HG03060 (cell line): ENCODE results near the gene FGGY.

Experiments
- ATAC-seq: cut with Tn5 transposase; IDR thresholded peaks from one replicate; pipeline ENCODE4 v1.9.1; 2021; ENCODE audit warnings: low read depth, moderate number of reproducible peaks; ENCODE audit not compliant: unreplicated experiment

FGGY gene

GRCh38 chr1:59409986-59410385 lies 113.1 kb downstream of the FGGY start:
- ATAC-seq = no peak

- no peak for ATAC-seq
Observed at GRCh38 chr1:59410457-59410856, 113.6 kb downstream of the FGGY start.

GRCh38 chr1:59411147-59411546 lies 114.3 kb downstream of the FGGY start:
- no peak for ATAC-seq

DNA sequence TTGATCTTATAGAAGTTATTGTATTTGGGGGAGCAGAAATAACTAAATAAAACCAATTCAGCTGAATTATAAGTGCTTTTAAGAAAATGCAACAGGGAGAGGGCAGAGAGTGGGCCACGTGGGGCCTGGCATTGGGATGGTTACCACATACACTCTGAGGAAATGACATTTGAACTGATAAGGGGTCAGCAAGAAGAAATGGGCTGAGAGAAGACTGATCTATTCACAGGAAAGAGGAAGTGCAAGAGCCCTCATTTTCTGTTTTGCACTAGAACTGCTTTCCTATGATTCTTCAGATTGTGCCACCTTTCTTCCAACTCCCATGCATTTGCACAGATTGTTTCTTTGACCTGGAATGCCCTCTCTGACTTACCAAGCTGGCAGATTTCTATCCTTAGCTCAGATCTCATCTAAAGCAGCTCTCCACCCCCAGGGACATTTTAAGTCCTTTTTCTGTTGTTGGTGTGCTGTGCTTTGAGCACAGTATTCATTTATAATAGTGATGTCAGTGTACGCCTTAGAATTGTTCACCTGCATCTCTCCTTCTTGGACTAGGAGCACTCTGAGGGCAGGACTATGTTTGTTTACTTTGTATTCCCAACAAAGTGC lies 115.9 kb downstream of the FGGY start:
- no peak for ATAC-seq

DNA sequence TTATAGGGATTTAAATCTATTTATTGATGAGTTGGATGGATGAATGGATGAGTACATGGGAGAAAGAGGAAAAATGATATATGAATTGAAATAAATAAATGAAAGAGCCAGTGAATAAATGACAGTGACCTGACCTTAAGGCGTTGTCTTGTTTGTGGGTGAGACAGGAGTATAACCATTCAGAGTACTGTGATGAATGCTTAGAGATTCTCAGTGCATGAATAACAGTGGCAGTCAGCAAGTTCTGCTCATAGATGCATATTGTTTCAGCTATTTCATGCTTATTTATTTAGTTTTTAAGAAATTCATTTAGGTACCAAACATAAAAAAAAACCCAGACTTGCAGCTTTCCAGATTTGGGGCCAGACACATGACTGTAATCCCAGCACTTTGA lies 116.4 kb downstream of the FGGY start:
- ATAC-seq = no peak

GRCh38 chr1:59414406-59415133 lies 117.7 kb downstream of the FGGY start:
- ATAC-seq = no peak

- no peak for ATAC-seq
Observed at GRCh38 chr1:59415286-59415850, 118.5 kb downstream of the FGGY start.

DNA sequence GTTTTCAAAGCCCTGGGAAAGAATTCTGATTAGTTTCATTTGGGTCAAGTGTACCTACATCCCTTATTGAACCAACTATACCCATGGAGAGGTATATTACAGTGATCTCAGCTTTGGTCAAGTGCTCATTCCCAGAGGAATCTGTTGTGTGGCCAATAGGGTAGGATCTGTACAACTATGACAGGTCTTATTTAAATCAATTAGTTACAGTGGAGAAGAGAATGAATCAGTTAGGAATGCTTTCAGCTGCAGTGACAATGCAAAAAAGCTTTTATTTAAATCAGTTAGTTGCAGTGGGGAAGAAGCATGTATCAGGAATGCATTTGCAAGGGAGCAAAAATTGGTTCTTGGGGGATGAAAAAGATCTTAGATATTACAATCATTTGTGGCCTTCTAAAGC lies 119.0 kb downstream of the FGGY start:
- ATAC-seq = no peak

DNA sequence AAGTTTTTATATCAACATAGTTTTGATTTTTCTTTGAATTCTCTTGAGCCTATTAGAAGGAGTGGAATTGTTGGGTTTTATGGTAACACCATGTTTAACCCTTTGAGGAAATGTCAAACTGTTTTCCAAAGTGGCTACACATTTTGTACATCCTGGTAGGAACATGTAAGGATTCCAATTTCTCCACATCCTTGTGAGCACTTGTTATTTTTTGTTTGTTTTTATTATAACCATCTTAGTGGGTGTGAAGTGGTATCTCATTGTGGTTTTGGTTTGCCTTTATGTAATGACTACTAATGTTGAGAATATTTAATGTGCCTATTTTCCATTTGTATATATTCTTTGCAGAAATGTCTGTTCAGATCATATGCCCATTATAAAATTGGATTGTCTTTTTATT lies 120.5 kb downstream of the FGGY start:
- no peak for ATAC-seq

GRCh38 chr1:59418363-59419144 lies 121.7 kb downstream of the FGGY start:
- no peak for ATAC-seq

GRCh38 chr1:59419361-59420140 lies 122.7 kb downstream of the FGGY start:
- ATAC-seq = no peak

GRCh38 chr1:59421232-59421920 lies 124.5 kb downstream of the FGGY start:
- no peak for ATAC-seq

DNA sequence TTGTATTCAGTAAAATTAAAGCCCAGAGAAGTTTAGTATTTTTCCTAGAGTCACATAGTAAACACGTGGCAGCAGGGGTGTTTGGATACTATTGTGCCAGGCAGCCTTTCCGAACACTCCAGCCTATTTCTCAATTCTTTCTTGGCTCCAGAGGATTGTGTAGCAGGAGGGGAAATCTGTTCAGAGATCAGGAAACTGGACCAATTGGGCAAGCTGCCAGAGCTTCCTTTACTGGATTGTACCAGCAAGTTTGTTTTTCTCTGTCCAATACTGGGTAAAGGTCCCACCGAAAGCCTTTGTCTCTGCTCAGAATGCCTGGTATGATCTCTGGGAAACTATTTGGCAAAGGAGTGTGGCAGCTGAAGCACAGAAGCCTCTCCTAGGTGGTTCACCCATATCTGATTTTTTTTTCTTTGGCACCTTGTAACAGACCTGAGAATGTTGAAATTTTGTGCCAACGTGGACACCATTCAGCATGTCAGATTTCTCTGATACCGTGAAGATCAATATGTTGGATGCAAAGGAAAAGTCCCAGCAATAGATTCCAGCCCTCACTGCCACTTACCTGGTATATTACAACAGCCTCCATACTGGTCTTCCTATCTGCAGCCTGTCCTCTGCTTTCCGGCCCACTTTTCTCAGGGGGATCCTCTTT lies 126.2 kb downstream of the FGGY start:
- no peak for ATAC-seq

DNA sequence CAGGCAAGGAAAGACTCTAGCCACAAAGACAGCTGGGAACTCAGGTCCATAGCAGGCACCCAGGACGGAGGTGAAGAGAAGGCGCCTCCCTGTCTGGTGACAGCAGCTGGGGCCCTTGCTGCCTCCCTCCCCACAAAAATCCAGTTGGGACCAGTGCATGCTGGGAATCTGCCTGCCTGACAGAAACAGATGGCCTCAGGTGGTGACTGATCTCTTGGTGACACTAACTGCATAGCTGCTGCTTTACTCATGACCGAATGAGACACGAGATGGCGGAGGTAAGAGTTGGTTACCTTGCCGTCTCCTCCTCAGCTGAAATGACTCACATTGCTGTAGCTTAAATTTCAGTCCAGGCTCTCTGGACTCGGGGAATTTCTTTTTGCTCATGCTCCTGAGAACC lies 130.3 kb downstream of the FGGY start:
- no peak for ATAC-seq

- ATAC-seq = no peak
Observed at GRCh38 chr1:59427784-59428183, 130.9 kb downstream of the FGGY start.

GRCh38 chr1:59428828-59429227 lies 131.9 kb downstream of the FGGY start:
- ATAC-seq = no peak

GRCh38 chr1:59429656-59430055 lies 132.8 kb downstream of the FGGY start:
- no peak for ATAC-seq

DNA sequence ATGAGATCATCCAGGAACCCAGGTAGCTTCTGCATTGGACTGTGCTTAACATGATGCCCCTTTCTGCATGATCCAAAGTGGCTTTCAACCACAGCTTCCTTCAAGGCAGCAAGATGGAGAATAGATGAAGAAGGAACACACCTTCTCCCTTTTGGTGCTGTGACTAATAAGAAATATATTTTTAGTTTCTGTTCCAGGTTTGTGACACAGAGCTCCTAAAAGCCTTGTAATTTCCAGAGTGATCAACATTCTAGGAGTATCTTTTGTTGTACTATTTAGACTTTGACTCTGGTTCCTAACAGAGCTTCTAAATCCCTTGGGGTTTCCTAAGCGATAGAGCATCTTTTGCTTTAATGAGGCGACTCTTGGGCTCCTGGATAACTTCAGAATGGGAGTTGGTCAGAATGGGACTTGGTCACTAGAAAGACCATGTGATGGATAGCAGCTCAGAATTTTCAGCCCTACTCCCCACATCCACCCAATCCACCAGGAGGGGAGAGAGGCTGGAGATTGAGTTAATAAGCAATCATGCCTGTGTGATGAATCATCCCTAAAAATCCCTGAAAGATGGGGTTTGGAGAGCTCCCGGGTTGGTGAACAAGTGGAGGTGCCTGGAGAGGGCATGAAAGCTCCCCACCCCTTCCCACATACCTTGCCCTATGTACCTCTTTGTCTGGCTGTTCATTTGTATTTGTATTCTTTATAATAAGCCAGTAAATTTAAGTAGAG lies 134.8 kb downstream of the FGGY start:
- ATAC-seq = no peak
